GM21515 (cell line): Measurements from ENCODE around the gene PCBP3.
"Not testable (repeated sequence)": the region's sequence is repeated elsewhere in the genome, so short reads cannot be mapped to it uniquely, and the experiment has no call there.

Experiments used
- ATAC-seq: cut with Tn5 transposase; IDR thresholded peaks from one replicate; pipeline ENCODE4 v1.9.1; 2021; ENCODE audit not compliant: unreplicated experiment

The PCBP3 gene

GRCh38 chr21:45823100-45823681 lies 179.7 kb downstream of the PCBP3 start:
- ATAC-seq: no peak

- no peak for ATAC-seq
Observed at GRCh38 chr21:45824546-45825215, 181.2 kb downstream of the PCBP3 start.

GRCh38 chr21:45825219-45825618 lies 181.7 kb downstream of the PCBP3 start:
- ATAC-seq: no peak

- ATAC-seq: no peak
Observed at GRCh38 chr21:45826676-45827301, 183.3 kb downstream of the PCBP3 start.

GRCh38 chr21:45827302-45827692 lies 183.8 kb downstream of the PCBP3 start:
- ATAC-seq: no peak

GRCh38 chr21:45827881-45828579 lies 184.5 kb downstream of the PCBP3 start:
- ATAC-seq: no peak

GRCh38 chr21:45828580-45829570 lies 185.3 kb downstream of the PCBP3 start:
- ATAC-seq: no peak

GRCh38 chr21:45829668-45830067 lies 186.1 kb downstream of the PCBP3 start:
- ATAC-seq: no peak

- no peak for ATAC-seq
Observed at GRCh38 chr21:45830221-45830640, 186.7 kb downstream of the PCBP3 start.

- no peak for ATAC-seq
Observed at GRCh38 chr21:45830720-45831366, 187.3 kb downstream of the PCBP3 start.

GRCh38 chr21:45831991-45832740 lies 188.6 kb downstream of the PCBP3 start:
- no peak for ATAC-seq

- ATAC-seq: not testable (repeated sequence)
Observed at GRCh38 chr21:45832741-45833235, 189.3 kb downstream of the PCBP3 start.

GRCh38 chr21:45833414-45833813 lies 189.9 kb downstream of the PCBP3 start:
- ATAC-seq: no peak

GRCh38 chr21:45834026-45834715 lies 190.6 kb downstream of the PCBP3 start:
- no peak for ATAC-seq

GRCh38 chr21:45834821-45835293 lies 191.3 kb downstream of the PCBP3 start:
- no peak for ATAC-seq

- ATAC-seq: no peak
Observed at GRCh38 chr21:45835301-45836267, 192.1 kb downstream of the PCBP3 start.

- no peak for ATAC-seq
Observed at GRCh38 chr21:45836268-45836655, 192.7 kb downstream of the PCBP3 start.
